Mesothelial cell of epicardium (in vitro differentiated cells): ENCODE results near the gene SAMD7. TPM values are rescaled to one million over a fixed set of nuclear protein-coding genes. Genes with fewer than 3 reads are reported as not detected.

ENCODE experiments used
- DNase-seq, 2 experiments: peaks; one replicate each; pipeline ENCODE4 v3.0.0; 2021; ENCODE audit warnings: low spot score in 2 of 2; ENCODE audit not compliant: unreplicated experiment in 2 of 2
- H3K27ac Mint-ChIP-seq: 2 replicates; pipeline ENCODE4 v1.8.0; 2021; ENCODE audit warnings: mixed read lengths
- H3K27me3 Mint-ChIP-seq: 2 replicates; pipeline ENCODE4 v1.8.0; 2021; ENCODE audit warnings: low read depth, mixed read lengths
- H3K36me3 Mint-ChIP-seq: 2 replicates; pipeline ENCODE4 v1.8.0; 2021; ENCODE audit warnings: mixed read lengths
- H3K4me1 Mint-ChIP-seq: 2 replicates; pipeline ENCODE4 v1.8.0; 2021; ENCODE audit warnings: mixed read lengths
- H3K4me3 Mint-ChIP-seq: 2 replicates; pipeline ENCODE4 v1.8.0; 2021; ENCODE audit warnings: mild to moderate bottlenecking, moderate library complexity, mixed read lengths
- H3K9me3 Mint-ChIP-seq: 2 replicates; pipeline ENCODE4 v1.8.0; 2021; ENCODE audit warnings: mixed read lengths
- total RNA-seq: library from RNA; stranded (reverse); gene quantifications from 3 replicates; pipeline ENCODE4 v1.2.1, GENCODE V29; 2021
- TF ChIP-seq, protein P1 (sequence below): fragments of 200-600 bp; sonication (generic); IDR thresholded peaks from one replicate; pipeline ENCODE4 v1.5.0; 2021; ENCODE audit warnings: antibody characterized with exemption; ENCODE audit not compliant: unreplicated experiment

Gene SAMD7
- total RNA-seq, 1 donor from 2014 or later = not detected

DNA sequence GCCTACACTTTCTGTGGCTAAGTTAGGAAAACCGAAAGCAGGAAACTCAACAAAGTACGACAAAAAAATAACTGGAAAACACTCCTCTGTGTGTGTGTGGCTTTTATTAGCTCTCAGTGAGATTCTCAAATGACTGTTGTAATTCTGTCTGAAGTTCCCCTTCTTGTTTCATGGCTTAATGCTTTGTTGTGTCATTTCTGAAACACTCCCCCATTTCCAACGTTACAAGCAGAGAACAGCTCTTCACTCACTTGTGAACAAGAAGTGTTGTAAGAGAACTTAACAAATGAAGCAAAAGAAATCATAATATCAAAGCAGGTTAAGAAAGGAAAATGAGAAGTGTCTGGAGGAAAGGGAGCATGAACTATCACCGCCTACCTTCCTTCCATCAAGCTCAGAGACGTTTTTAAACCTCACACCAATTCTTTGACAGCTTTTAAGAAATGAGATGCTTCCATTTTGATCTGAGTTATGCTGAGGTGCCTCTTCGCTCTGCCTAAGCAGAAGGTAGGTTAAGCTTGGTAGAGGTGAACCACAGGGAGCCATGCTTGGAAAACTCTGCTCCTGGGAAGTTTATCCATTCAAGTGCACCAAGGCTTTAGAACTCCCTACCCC, 42.9 kb downstream of the SAMD7 start:
- H3K27ac Mint-ChIP-seq = no peak overlapping the region
- TF ChIP-seq, protein P1, sequence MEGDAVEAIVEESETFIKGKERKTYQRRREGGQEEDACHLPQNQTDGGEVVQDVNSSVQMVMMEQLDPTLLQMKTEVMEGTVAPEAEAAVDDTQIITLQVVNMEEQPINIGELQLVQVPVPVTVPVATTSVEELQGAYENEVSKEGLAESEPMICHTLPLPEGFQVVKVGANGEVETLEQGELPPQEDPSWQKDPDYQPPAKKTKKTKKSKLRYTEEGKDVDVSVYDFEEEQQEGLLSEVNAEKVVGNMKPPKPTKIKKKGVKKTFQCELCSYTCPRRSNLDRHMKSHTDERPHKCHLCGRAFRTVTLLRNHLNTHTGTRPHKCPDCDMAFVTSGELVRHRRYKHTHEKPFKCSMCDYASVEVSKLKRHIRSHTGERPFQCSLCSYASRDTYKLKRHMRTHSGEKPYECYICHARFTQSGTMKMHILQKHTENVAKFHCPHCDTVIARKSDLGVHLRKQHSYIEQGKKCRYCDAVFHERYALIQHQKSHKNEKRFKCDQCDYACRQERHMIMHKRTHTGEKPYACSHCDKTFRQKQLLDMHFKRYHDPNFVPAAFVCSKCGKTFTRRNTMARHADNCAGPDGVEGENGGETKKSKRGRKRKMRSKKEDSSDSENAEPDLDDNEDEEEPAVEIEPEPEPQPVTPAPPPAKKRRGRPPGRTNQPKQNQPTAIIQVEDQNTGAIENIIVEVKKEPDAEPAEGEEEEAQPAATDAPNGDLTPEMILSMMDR = no peak
- no peaks in the 10 kb centered on the region for H3K36me3 Mint-ChIP-seq
- no peak overlapping the region for H3K4me3 Mint-ChIP-seq
- peaks cover 9% of the 10 kb centered on the region for H3K9me3 Mint-ChIP-seq
- no peak for DNase-seq
- peaks cover 34% of the 10 kb centered on the region for H3K27me3 Mint-ChIP-seq
- peaks cover under 1% of the 10 kb centered on the region for H3K4me1 Mint-ChIP-seq

DNA sequence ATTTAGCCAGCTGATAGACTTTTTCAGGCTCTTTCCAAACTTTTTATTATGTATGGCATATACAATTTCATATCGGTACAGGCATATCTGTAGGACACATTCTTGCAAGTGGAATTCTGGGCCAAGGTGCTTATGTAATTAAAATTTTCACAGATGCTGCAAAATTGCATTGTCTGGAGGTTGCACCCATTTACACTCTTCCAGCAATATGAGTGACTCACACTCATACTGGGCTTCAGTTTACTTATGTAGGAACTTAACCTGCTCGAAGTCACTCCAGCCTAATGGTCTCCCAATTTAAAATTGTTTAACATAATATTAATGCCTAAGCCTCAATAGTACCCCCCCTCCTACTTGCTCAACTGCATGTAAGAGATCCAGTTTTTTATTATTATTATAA, 44.0 kb downstream of the SAMD7 start:
- no peaks in the 10 kb centered on the region for H3K36me3 Mint-ChIP-seq
- peaks cover 9% of the 10 kb centered on the region for H3K9me3 Mint-ChIP-seq
- peaks cover 40% of the 10 kb centered on the region for H3K27me3 Mint-ChIP-seq
- no peak for DNase-seq
- TF ChIP-seq, protein P1 = no peak
- H3K4me1 Mint-ChIP-seq = no peaks in the 10 kb centered on the region
- no peak overlapping the region for H3K4me3 Mint-ChIP-seq
- no peak overlapping the region for H3K27ac Mint-ChIP-seq

DNA sequence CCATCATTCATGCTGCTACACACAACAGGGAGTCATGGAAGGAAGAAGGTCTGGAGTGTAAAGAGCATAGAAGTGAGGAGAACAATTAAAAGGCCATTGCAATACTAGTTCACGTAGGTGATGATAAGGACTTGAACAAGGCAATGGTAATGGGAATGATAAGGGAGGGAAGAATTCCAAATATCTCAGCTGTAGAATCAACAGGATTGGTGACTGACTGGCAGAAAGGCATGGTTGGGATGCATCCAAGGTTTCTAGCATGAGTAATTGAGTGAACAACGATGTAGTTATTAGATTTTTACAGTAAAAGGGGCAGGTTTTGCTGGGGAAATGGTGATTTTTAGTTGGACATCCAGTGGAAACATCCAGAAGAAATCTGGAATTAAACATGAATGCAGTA, 52.8 kb downstream of the SAMD7 start:
- DNase-seq = no peak
- Mint-ChIP-seq H3K36me3 (no peaks in the 10 kb centered on the region), H3K4me1 (peaks cover 25% of the 10 kb centered on the region), H3K9me3 (peaks cover 9% of the 10 kb centered on the region), H3K27ac (no peak overlapping the region), H3K27me3 (peaks cover 31% of the 10 kb centered on the region), H3K4me3 (no peak overlapping the region)
- TF ChIP-seq, protein P1 = no peak

DNA sequence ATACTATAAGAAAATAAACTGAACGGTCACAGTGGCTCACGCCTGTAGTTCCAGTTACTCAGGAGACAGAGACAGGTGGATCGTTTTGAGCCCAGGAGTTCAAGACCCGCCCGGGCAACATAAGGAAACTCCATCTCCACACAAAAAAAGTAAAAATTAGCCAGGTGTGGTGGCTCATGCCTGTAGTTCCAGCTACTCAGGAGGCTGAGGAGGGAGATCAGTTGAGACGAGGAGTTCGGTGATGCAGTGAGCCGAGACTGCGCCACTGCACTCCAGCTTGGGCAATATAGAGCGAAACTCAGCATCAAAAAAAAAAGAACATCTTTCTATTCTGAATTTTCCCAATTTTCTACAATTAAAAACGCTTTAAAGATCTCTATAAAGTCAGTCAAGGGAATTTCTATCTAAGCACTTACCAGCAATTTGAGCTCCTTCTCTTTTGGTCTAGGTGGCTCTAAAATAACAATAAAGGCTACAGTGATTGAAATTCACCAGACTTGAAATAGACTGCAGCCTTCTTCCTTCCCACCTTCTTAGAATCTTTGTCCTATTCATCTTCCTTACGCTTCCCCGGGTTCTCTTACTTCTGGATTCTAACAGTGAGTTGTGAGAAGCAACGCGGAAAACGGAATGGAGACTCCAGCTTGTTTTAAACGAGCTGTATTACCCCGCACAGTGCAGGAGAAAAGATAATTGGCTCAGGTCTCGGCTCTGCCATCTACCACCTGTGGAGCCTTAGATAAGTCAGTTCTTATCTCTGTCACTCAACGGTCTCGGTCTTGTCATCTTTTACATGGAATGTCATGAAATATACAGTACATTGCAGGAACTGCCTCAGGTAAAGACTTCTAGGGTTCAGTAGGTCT, 54.4 kb downstream of the SAMD7 start:
- H3K27me3 Mint-ChIP-seq = peaks cover 23% of the 10 kb centered on the region
- H3K4me1 Mint-ChIP-seq = peaks cover 36% of the 10 kb centered on the region
- TF ChIP-seq, protein P1 = no peak
- H3K4me3 Mint-ChIP-seq = peak overlapping the region; percentile 96
- peaks cover 9% of the 10 kb centered on the region for H3K9me3 Mint-ChIP-seq
- peak overlapping the region; percentile 100 for H3K27ac Mint-ChIP-seq
- peak in 1 of 2 experiments; percentile 37 for DNase-seq
- no peaks in the 10 kb centered on the region for H3K36me3 Mint-ChIP-seq

DNA sequence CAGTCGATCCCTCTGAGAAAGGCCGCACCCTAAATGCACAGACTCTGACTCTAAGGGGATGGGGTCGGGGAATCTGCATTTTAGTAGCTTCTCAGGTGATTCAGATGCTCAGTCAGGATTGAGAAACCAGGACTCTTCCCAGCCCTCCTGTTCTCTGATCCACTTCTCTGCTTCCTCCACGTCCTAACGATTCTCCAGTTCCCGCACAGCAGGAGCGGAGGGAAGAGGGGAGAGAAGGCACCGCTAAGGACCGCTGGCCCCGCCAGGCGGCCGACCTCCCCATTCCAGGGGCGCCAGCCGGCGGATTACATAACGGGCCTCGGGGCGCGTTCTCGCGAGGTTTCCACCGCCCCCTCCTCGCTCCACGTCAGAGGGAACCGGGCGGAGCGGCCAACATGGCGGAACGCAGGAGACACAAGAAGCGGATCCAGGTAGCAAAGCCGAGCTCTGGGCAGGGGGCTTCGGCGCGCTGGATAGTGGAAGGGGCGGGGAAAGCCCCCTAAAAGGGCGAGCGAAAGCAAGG, 55.1 kb downstream of the SAMD7 start, which contains the start of gene SEC62:
Gene SEC62, plus strand, starts transcription at position 380 of the 523 bp plus-strand sequence. Its CDS starts 16 bp downstream, at position 396.
- DNase-seq = peak; percentile 93 to 96
- Mint-ChIP-seq H3K27me3 (peaks cover 16% of the 10 kb centered on the region), H3K27ac (peak within 1 kb of the TSS; percentile 100), H3K4me1 (peaks cover 36% of the 10 kb centered on the region), H3K4me3 (peak within 1 kb of the TSS; percentile 96), H3K36me3 (no peaks in the 10 kb centered on the region), H3K9me3 (peaks cover 9% of the 10 kb centered on the region)
- TF ChIP-seq, protein P1 = peak; percentile 18
